NCI-H1105 treated with DMSO at 0.1 percent for 48 hours (cell line): ENCODE data around the gene NTSR1.

ENCODE experiments used
- DNase-seq: peaks from one replicate; lab custom pipeline; 2025; lab: John Stamatoyannopoulos, UW

Gene NTSR1

GRCh38 chr20:62707921-62708521 is 615 bp upstream of the NTSR1 start:
- peak; percentile 18 for DNase-seq

- DNase-seq: no peak
Observed at GRCh38 chr20:62709537-62709905, 885 bp downstream of the NTSR1 start.

GRCh38 chr20:62710221-62710885 is 1.7 kb downstream of the NTSR1 start:
- no peak for DNase-seq

GRCh38 chr20:62710886-62711702 is 2.5 kb downstream of the NTSR1 start:
- DNase-seq: no peak

GRCh38 chr20:62711703-62712101 is 3.1 kb downstream of the NTSR1 start:
- peak; percentile 77 for DNase-seq

- DNase-seq: no peak
Observed at GRCh38 chr20:62712606-62713005, 4.0 kb downstream of the NTSR1 start.

- DNase-seq: no peak
Observed at GRCh38 chr20:62714006-62714405, 5.4 kb downstream of the NTSR1 start.

GRCh38 chr20:62714799-62715198 is 6.2 kb downstream of the NTSR1 start:
- no peak for DNase-seq

- no peak for DNase-seq
Observed at GRCh38 chr20:62715201-62715600, 6.6 kb downstream of the NTSR1 start.

- no peak for DNase-seq
Observed at GRCh38 chr20:62716198-62716940, 7.7 kb downstream of the NTSR1 start.

- DNase-seq: no peak
Observed at GRCh38 chr20:62716941-62717310, 8.3 kb downstream of the NTSR1 start.

- no peak for DNase-seq
Observed at GRCh38 chr20:62717933-62718332, 9.3 kb downstream of the NTSR1 start.

GRCh38 chr20:62718546-62718945 is 9.9 kb downstream of the NTSR1 start:
- no peak for DNase-seq

GRCh38 chr20:62719250-62719935 is 10.8 kb downstream of the NTSR1 start:
- DNase-seq: no peak

GRCh38 chr20:62721511-62722370 is 13.1 kb downstream of the NTSR1 start:
- DNase-seq: no peak

GRCh38 chr20:62722627-62723026 is 14.0 kb downstream of the NTSR1 start:
- no peak for DNase-seq

- no peak for DNase-seq
Observed at GRCh38 chr20:62723351-62723750, 14.7 kb downstream of the NTSR1 start.

GRCh38 chr20:62723768-62724450 is 15.3 kb downstream of the NTSR1 start:
- DNase-seq: no peak

GRCh38 chr20:62724692-62725595 is 16.3 kb downstream of the NTSR1 start:
- no peak for DNase-seq
